ENCODE data around the gene RPS21.

Gene RPS21

DNA sequence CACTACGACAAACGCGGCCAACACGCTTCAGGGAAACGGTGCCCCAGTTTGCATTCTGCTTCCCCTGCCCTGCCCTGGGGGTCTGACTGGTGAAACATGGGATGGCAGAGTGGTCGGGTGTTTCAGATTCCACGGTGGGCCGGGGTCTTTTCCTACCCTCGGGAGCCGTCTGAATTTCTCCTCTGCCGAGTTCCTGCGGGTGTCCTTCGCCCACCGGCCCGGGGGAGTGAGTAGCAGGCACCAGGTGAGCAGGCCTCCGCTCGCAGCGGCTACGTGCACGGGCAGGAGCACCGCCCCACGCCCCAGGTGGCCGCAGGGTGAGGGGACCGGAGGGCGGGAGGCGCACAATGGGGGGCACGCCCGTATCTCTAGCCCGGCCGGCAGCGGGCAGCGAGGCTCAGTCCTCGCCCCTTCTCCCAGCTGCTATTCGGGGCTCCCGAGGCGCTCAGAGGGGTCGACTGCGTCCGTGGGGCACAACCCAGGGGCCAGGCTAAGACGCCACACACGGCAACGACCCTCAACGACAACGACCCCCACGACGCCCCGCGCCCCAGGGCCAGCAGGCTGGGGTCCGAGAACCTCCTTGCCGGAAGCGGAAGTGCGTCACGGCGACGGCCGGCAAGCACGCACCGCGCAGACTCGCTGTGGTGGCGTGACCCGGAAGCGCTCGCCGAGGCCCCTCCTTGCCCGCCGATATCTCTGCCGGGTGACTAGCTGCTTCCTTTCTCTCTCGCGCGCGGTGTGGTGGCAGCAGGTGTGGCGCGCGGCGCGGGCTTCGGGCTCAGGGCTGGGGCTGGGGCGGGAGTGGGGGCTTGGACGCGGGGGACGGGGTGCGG is at the start of gene RPS21:
RPS21 (plus strand) TSS at position 721 of the 836 bp plus-strand sequence. CDS start 236 bp downstream, outside the sequence.
- Histone ChIP-seq H3K9ac (ENCODE audit: low read depth in 1 of 2, low read length in 2 of 2) (peak within 1 kb of the TSS; percentile 88 to 97), H3K4me1 (ENCODE audit: control insufficient read depth in 2 of 2, insufficient read depth in 2 of 2, low read length in 2 of 2) (peaks cover 16 to 25% of the 10 kb centered on the region in 2 donors), H3K27me3 (ENCODE audit: control insufficient read depth in 2 of 2, insufficient read depth in 2 of 2, low read length in 2 of 2) (no peaks in the 10 kb centered on the region), H3K27ac (ENCODE audit: low read depth in 2 of 2, low read length in 2 of 2) (peak within 1 kb of the TSS; percentile 83 to 89), H3K36me3 (ENCODE audit: control insufficient read depth in 2 of 2, insufficient read depth in 2 of 2, low read length in 2 of 2) (peaks cover 18 to 28% of the 10 kb centered on the region in 2 donors), H3K4me3 (ENCODE audit: low read length in 2 of 2) (peak within 1 kb of the TSS; percentile 95 to 97), H3K9me3 (ENCODE audit: control insufficient read depth in 2 of 2, low read length in 2 of 2) (no peaks in the 10 kb centered on the region)

DNA sequence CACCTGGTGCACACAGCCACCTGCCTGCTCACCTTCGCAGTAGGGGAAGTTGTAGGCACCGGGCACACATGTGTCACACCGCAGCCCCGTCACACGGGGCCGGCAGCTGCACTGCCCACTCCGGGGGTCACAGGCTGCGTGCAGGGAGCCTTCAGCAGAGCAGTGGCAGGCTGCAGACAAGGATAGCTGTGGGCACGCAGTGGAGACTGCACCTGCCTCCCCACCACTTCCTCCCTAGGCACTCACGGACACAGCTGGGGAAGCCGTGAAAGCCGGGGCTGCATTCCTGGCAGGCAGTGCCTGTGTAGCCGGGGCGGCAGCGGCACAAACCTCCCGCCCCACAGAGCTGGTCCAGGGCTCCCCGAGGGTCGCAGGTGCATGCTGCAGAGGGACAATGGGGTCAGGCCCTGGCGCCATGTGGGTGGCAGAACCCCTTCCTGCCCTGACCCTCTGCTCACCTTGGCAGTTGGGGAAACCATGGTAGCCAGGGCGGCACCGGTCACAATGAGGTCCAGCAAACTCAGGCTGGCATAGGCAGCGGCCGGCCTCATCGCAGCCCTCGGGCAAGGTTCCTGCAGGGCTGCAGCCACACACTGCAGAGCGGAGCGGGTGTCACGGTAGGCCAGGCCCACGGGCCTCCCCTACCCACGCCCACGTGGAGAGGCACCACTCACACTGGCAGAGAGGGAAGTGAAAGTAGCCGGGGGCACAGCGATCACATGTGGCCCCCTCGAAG is 49.2 kb upstream of the RPS21 start:
- Histone ChIP-seq H3K36me3 (ENCODE audit: control insufficient read depth in 2 of 2, insufficient read depth in 2 of 2, low read length in 2 of 2) (peaks cover 0 to 4% of the 10 kb centered on the region in 2 donors), H3K9ac (ENCODE audit: low read depth in 1 of 2, low read length in 2 of 2) (no peak overlapping the region), H3K27ac (ENCODE audit: low read depth in 2 of 2, low read length in 2 of 2) (peak overlapping the region; percentile 2 to 75), H3K9me3 (ENCODE audit: control insufficient read depth in 2 of 2, low read length in 2 of 2) (no peaks in the 10 kb centered on the region), H3K4me1 (ENCODE audit: control insufficient read depth in 2 of 2, insufficient read depth in 2 of 2, low read length in 2 of 2) (peaks cover 0 to 8% of the 10 kb centered on the region in 2 donors), H3K4me3 (ENCODE audit: low read length in 2 of 2) (no peak overlapping the region), H3K27me3 (ENCODE audit: control insufficient read depth in 2 of 2, insufficient read depth in 2 of 2, low read length in 2 of 2) (no peaks in the 10 kb centered on the region)

GRCh38 chr20:62338294-62338620 is 48.6 kb upstream of the RPS21 start:
- H3K27ac ChIP-seq (ENCODE audit: low read depth in 2 of 2, low read length in 2 of 2): peak overlapping the region in 1 of 2 donors; percentile 67
- peaks cover 0 to 4% of the 10 kb centered on the region in 2 donors for H3K36me3 ChIP-seq (ENCODE audit: control insufficient read depth in 2 of 2, insufficient read depth in 2 of 2, low read length in 2 of 2)
- peaks cover 0 to 8% of the 10 kb centered on the region in 2 donors for H3K4me1 ChIP-seq (ENCODE audit: control insufficient read depth in 2 of 2, insufficient read depth in 2 of 2, low read length in 2 of 2)

GRCh38 chr20:62339647-62340062 is 47.2 kb upstream of the RPS21 start:
- Histone ChIP-seq H3K4me3 (ENCODE audit: low read length in 2 of 2) (peak overlapping the region in 1 of 2 donors; percentile 58), H3K27me3 (ENCODE audit: control insufficient read depth in 2 of 2, insufficient read depth in 2 of 2, low read length in 2 of 2) (no peaks in the 10 kb centered on the region), H3K9ac (ENCODE audit: low read depth in 1 of 2, low read length in 2 of 2) (peak overlapping the region in 1 of 2 donors; percentile 38), H3K36me3 (ENCODE audit: control insufficient read depth in 2 of 2, insufficient read depth in 2 of 2, low read length in 2 of 2) (peaks cover 0 to 4% of the 10 kb centered on the region in 2 donors), H3K27ac (ENCODE audit: low read depth in 2 of 2, low read length in 2 of 2) (peak overlapping the region in 1 of 2 donors; percentile 68), H3K4me1 (ENCODE audit: control insufficient read depth in 2 of 2, insufficient read depth in 2 of 2, low read length in 2 of 2) (peaks cover 0 to 8% of the 10 kb centered on the region in 2 donors), H3K9me3 (ENCODE audit: control insufficient read depth in 2 of 2, low read length in 2 of 2) (no peaks in the 10 kb centered on the region)

More at GRCh38 chr20:62338294-62338620, 48.6 kb upstream of the RPS21 start:
- Histone ChIP-seq H3K4me3 (ENCODE audit: low read length in 2 of 2) (no peak overlapping the region), H3K27me3 (ENCODE audit: control insufficient read depth in 2 of 2, insufficient read depth in 2 of 2, low read length in 2 of 2) (no peaks in the 10 kb centered on the region), H3K9ac (ENCODE audit: low read depth in 1 of 2, low read length in 2 of 2) (no peak overlapping the region), H3K9me3 (ENCODE audit: control insufficient read depth in 2 of 2, low read length in 2 of 2) (no peaks in the 10 kb centered on the region)

GRCh38 chr20:62342910-62343309 is 44.0 kb upstream of the RPS21 start:
- no peaks in the 10 kb centered on the region for H3K9me3 ChIP-seq (ENCODE audit: control insufficient read depth in 2 of 2, low read length in 2 of 2)
- no peak overlapping the region for H3K4me3 ChIP-seq (ENCODE audit: low read length in 2 of 2)
- H3K9ac ChIP-seq (ENCODE audit: low read depth in 1 of 2, low read length in 2 of 2): no peak overlapping the region
- no peaks in the 10 kb centered on the region for H3K4me1 ChIP-seq (ENCODE audit: control insufficient read depth in 2 of 2, insufficient read depth in 2 of 2, low read length in 2 of 2)
- H3K27me3 ChIP-seq (ENCODE audit: control insufficient read depth in 2 of 2, insufficient read depth in 2 of 2, low read length in 2 of 2): no peaks in the 10 kb centered on the region
- peaks cover 0 to 2% of the 10 kb centered on the region in 2 donors for H3K36me3 ChIP-seq (ENCODE audit: control insufficient read depth in 2 of 2, insufficient read depth in 2 of 2, low read length in 2 of 2)
- H3K27ac ChIP-seq (ENCODE audit: low read depth in 2 of 2, low read length in 2 of 2): no peak overlapping the region

DNA sequence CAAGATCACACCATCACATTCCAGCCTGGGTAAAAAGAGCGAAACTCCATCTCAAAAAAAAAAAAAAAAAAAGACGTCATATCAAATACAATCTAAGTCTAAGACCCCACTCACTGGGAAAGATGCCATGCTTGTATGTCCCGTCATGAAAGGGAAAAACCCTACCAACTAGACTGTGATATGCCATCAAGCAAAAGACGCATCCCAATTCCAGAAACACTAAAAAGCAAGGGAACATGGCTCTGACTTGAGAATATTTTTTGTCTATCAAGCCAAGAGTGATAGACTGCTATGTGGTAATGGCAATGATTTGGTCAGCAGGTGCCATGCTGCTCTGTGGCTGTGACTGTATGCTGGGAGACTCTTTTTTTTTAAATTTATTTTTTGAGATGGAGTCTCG is 42.8 kb upstream of the RPS21 start:
- H3K4me3 ChIP-seq (ENCODE audit: low read length in 2 of 2): no peak overlapping the region

GRCh38 chr20:62344782-62345181 is 42.1 kb upstream of the RPS21 start:
- no peaks in the 10 kb centered on the region for H3K4me1 ChIP-seq (ENCODE audit: control insufficient read depth in 2 of 2, insufficient read depth in 2 of 2, low read length in 2 of 2)
- no peak overlapping the region for H3K4me3 ChIP-seq (ENCODE audit: low read length in 2 of 2)
- H3K27ac ChIP-seq (ENCODE audit: low read depth in 2 of 2, low read length in 2 of 2): no peak overlapping the region
- no peaks in the 10 kb centered on the region for H3K27me3 ChIP-seq (ENCODE audit: control insufficient read depth in 2 of 2, insufficient read depth in 2 of 2, low read length in 2 of 2)
- H3K36me3 ChIP-seq (ENCODE audit: control insufficient read depth in 2 of 2, insufficient read depth in 2 of 2, low read length in 2 of 2): no peaks in the 10 kb centered on the region
- no peaks in the 10 kb centered on the region for H3K9me3 ChIP-seq (ENCODE audit: control insufficient read depth in 2 of 2, low read length in 2 of 2)
- H3K9ac ChIP-seq (ENCODE audit: low read depth in 1 of 2, low read length in 2 of 2): no peak overlapping the region

More for the DNA sequence above, 42.8 kb upstream of the RPS21 start:
- H3K27me3 ChIP-seq (ENCODE audit: control insufficient read depth in 2 of 2, insufficient read depth in 2 of 2, low read length in 2 of 2): no peaks in the 10 kb centered on the region
- no peaks in the 10 kb centered on the region for H3K4me1 ChIP-seq (ENCODE audit: control insufficient read depth in 2 of 2, insufficient read depth in 2 of 2, low read length in 2 of 2)
- H3K27ac ChIP-seq (ENCODE audit: low read depth in 2 of 2, low read length in 2 of 2): no peak overlapping the region
- H3K36me3 ChIP-seq (ENCODE audit: control insufficient read depth in 2 of 2, insufficient read depth in 2 of 2, low read length in 2 of 2): no peaks in the 10 kb centered on the region
- H3K9me3 ChIP-seq (ENCODE audit: control insufficient read depth in 2 of 2, low read length in 2 of 2): no peaks in the 10 kb centered on the region
- H3K9ac ChIP-seq (ENCODE audit: low read depth in 1 of 2, low read length in 2 of 2): no peak overlapping the region

GRCh38 chr20:62345681-62346370 is 41.1 kb upstream of the RPS21 start:
- H3K36me3 ChIP-seq (ENCODE audit: control insufficient read depth in 2 of 2, insufficient read depth in 2 of 2, low read length in 2 of 2): no peaks in the 10 kb centered on the region
- H3K9ac ChIP-seq (ENCODE audit: low read depth in 1 of 2, low read length in 2 of 2): no peak overlapping the region
- H3K27me3 ChIP-seq (ENCODE audit: control insufficient read depth in 2 of 2, insufficient read depth in 2 of 2, low read length in 2 of 2): no peaks in the 10 kb centered on the region
- no peak overlapping the region for H3K27ac ChIP-seq (ENCODE audit: low read depth in 2 of 2, low read length in 2 of 2)
- H3K4me1 ChIP-seq (ENCODE audit: control insufficient read depth in 2 of 2, insufficient read depth in 2 of 2, low read length in 2 of 2): no peaks in the 10 kb centered on the region
- H3K9me3 ChIP-seq (ENCODE audit: control insufficient read depth in 2 of 2, low read length in 2 of 2): no peaks in the 10 kb centered on the region
- H3K4me3 ChIP-seq (ENCODE audit: low read length in 2 of 2): no peak overlapping the region

- Histone ChIP-seq H3K4me3 (ENCODE audit: low read length in 2 of 2) (no peak overlapping the region), H3K9ac (ENCODE audit: low read depth in 1 of 2, low read length in 2 of 2) (no peak overlapping the region), H3K27ac (ENCODE audit: low read depth in 2 of 2, low read length in 2 of 2) (no peak overlapping the region), H3K36me3 (ENCODE audit: control insufficient read depth in 2 of 2, insufficient read depth in 2 of 2, low read length in 2 of 2) (no peaks in the 10 kb centered on the region), H3K4me1 (ENCODE audit: control insufficient read depth in 2 of 2, insufficient read depth in 2 of 2, low read length in 2 of 2) (no peaks in the 10 kb centered on the region), H3K27me3 (ENCODE audit: control insufficient read depth in 2 of 2, insufficient read depth in 2 of 2, low read length in 2 of 2) (no peaks in the 10 kb centered on the region), H3K9me3 (ENCODE audit: control insufficient read depth in 2 of 2, low read length in 2 of 2) (no peaks in the 10 kb centered on the region)
Observed at GRCh38 chr20:62346398-62347150, 40.3 kb upstream of the RPS21 start.
